IMR-90 (cell line): ENCODE measurements around the gene DOK6. TPM values are rescaled to one million over a fixed set of nuclear protein-coding genes. Genes with fewer than 3 reads are reported as not detected.

Experiments
- ATAC-seq: fragments of 200-7000 bp; cut with Tn5 transposase; 2 replicates; pipeline ENCODE4 v1.9.1; 2020; ENCODE audit warnings: low read depth, mild to moderate bottlenecking, moderate library complexity
- BruUV-seq: library from RNA; stranded (reverse); fragments of 400-500 nt; replicated peaks from 2 replicates; lab custom pipeline; 2021; lab: Mats Ljungman, UMichigan
- CTCF ChIA-PET: fragments of 300-600 bp; formaldehyde crosslinking; extraction: SDS; loops from one replicate; lab custom pipeline; 2021; ENCODE audit warnings: antibody characterized with exemption; lab: Yijun Ruan, JAX
- POLR2A ChIA-PET: fragments of 300-600 bp; sonication (Branson Sonifier 250); formaldehyde crosslinking; loops from one replicate; lab custom pipeline; 2022; ENCODE audit warnings: antibody characterized with exemption; ENCODE audit not compliant: unreplicated experiment; lab: Charles Lee
- DNase-seq: peaks from one replicate; pipeline ENCODE4 v3.0.0; 2013
- H2AFZ ChIP-seq: replicated peaks from 2 replicates; pipeline ENCODE3; 2013; ENCODE audit warnings: low read length, mild to moderate bottlenecking; ENCODE audit not compliant: poor library complexity
- H2AK5ac ChIP-seq: 2 replicates; pipeline ENCODE4 v1.6.1; 2013; ENCODE audit warnings: low read depth, low read length, inconsistent platforms
- H2AK9ac ChIP-seq: replicated peaks from 2 replicates; pipeline ENCODE3; 2013; ENCODE audit warnings: mild to moderate bottlenecking, low read depth, low read length, moderate library complexity; ENCODE audit not compliant: poor library complexity
- H2BK120ac ChIP-seq: 2 replicates; pipeline ENCODE4 v1.6.1; 2013; ENCODE audit warnings: low read depth, low read length, inconsistent platforms
- H2BK15ac ChIP-seq: 3 replicates; pipeline ENCODE4 v1.6.1; 2013; ENCODE audit warnings: low read depth, low read length, inconsistent platforms
- H2BK20ac ChIP-seq: 2 replicates; pipeline ENCODE4 v1.6.1; 2013; ENCODE audit warnings: low read depth, mild to moderate bottlenecking, inconsistent platforms, low read length, moderate library complexity
- H2BK5ac ChIP-seq: 2 replicates; pipeline ENCODE4 v1.6.1; 2013; ENCODE audit warnings: mild to moderate bottlenecking, low read depth, low read length, inconsistent platforms; ENCODE audit not compliant: poor library complexity, severe bottlenecking
- H3K14ac ChIP-seq: replicated peaks from 2 replicates; pipeline ENCODE4 v1.6.1; 2013; ENCODE audit warnings: low read depth, low read length, inconsistent platforms
- H3K18ac ChIP-seq: 2 replicates; pipeline ENCODE4 v1.6.1; 2013; ENCODE audit warnings: low read depth, low read length, control low read depth
- H3K23ac ChIP-seq: 2 replicates; pipeline ENCODE4 v1.6.1; 2013; ENCODE audit warnings: low read depth, low read length, inconsistent platforms
- H3K27ac ChIP-seq: 2 replicates; pipeline ENCODE4 v1.5.1; 2013; ENCODE audit warnings: mild to moderate bottlenecking, control low read depth, low read length; ENCODE audit not compliant: insufficient read depth
- H3K27me3 ChIP-seq: 2 replicates; pipeline ENCODE4 v1.6.1; 2013; ENCODE audit warnings: low read length; ENCODE audit not compliant: control insufficient read depth, insufficient read depth
- H3K36me3 ChIP-seq: 2 replicates; pipeline ENCODE4 v1.6.1; 2013; ENCODE audit warnings: low read length, mixed read lengths; ENCODE audit not compliant: control insufficient read depth, insufficient read depth
- H3K4ac ChIP-seq: 2 replicates; pipeline ENCODE4 v1.6.1; 2013; ENCODE audit warnings: low read depth, low read length, inconsistent platforms
- H3K4me1 ChIP-seq: 2 replicates; pipeline ENCODE4 v1.6.1; 2013; ENCODE audit warnings: low read length, mixed read lengths; ENCODE audit not compliant: control insufficient read depth, insufficient read depth
- H3K4me2 ChIP-seq: 2 replicates; pipeline ENCODE4 v1.6.1; 2013; ENCODE audit warnings: low read depth, mild to moderate bottlenecking, control low read depth, low read length, moderate library complexity
- H3K4me3 ChIP-seq: 2 replicates; pipeline ENCODE4 v1.5.1; 2013; ENCODE audit warnings: low read depth, mild to moderate bottlenecking, control low read depth, low read length, moderate library complexity; ENCODE audit not compliant: insufficient read depth
- H3K56ac ChIP-seq: 2 replicates; pipeline ENCODE4 v1.6.1; 2013; ENCODE audit warnings: low read length, inconsistent platforms; ENCODE audit not compliant: insufficient read depth; ENCODE audit errors: extremely low read depth
- H3K79me1 ChIP-seq, 2 experiments: 2 replicates each; pipeline ENCODE4 v1.6.1; 2013; ENCODE audit warnings: low read length in 2 of 2, inconsistent platforms in 1 of 2, low read depth in 1 of 2
- H3K9ac ChIP-seq: 2 replicates; pipeline ENCODE4 v1.6.1; 2013; ENCODE audit warnings: low read depth, low read length, control low read depth
- H3K9me1 ChIP-seq: 2 replicates; pipeline ENCODE4 v1.6.1; 2013; ENCODE audit warnings: low read length, inconsistent platforms; ENCODE audit not compliant: insufficient read depth
- H3K9me3 ChIP-seq: 2 replicates; pipeline ENCODE4 v1.6.1; 2013; ENCODE audit warnings: low read length; ENCODE audit not compliant: control insufficient read depth, insufficient read depth
- H4K20me1 ChIP-seq: 2 replicates; pipeline ENCODE4 v1.6.1; 2013; ENCODE audit warnings: low read length, inconsistent platforms; ENCODE audit not compliant: insufficient read depth
- H4K5ac ChIP-seq: 2 replicates; pipeline ENCODE4 v1.6.1; 2013; ENCODE audit warnings: mild to moderate bottlenecking, low read depth, low read length, control low read depth
- H4K8ac ChIP-seq, 2 experiments: 2 replicates each; pipeline ENCODE4 v1.6.1; 2013; ENCODE audit warnings: low read depth in 2 of 2, low read length in 2 of 2, control low read depth in 1 of 2, inconsistent platforms in 1 of 2
- H4K91ac ChIP-seq: 2 replicates; pipeline ENCODE4 v1.6.1; 2013; ENCODE audit warnings: low read depth, low read length, inconsistent platforms; ENCODE audit not compliant: insufficient read depth
- CEBPB ChIP-seq: IDR thresholded peaks from 2 replicates; pipeline ENCODE4 v1.6.1; 2012; ENCODE audit warnings: low read depth, low read length, improper control_type of control experiment
- MAZ ChIP-seq: IDR thresholded peaks from 2 replicates; pipeline ENCODE4 v1.6.1; 2012; ENCODE audit warnings: low read depth, mild to moderate bottlenecking, low read length, improper control_type of control experiment, moderate library complexity, borderline replicate concordance
- NFE2L2 ChIP-seq: fragments of 150-350 bp; IDR thresholded peaks from 2 replicates; pipeline ENCODE4 v1.6.1; 2016; ENCODE audit warnings: low read depth, mild to moderate bottlenecking, low read length
- RAD21 ChIP-seq: IDR thresholded peaks from 2 replicates; pipeline ENCODE4 v1.6.1; 2012; ENCODE audit warnings: low read length, improper control_type of control experiment
- RFX5 ChIP-seq: IDR thresholded peaks from 2 replicates; pipeline ENCODE4 v1.8.0; 2012; ENCODE audit warnings: low read depth, mild to moderate bottlenecking, low read length, moderate library complexity
- USF2 ChIP-seq: fragments of 150-350 bp; IDR thresholded peaks from 2 replicates; pipeline ENCODE4 v1.6.1; 2017; ENCODE audit warnings: mild to moderate bottlenecking, antibody characterized with exemption, low read length, low read depth
- WGBS, 2 experiments: methylation state at CpG; one replicate each; pipeline versions ENCODE4 v1.1.5 to v1.1.7; 2013; ENCODE audit warnings: missing lambda C conversion rate in 2 of 2; ENCODE audit not compliant: insufficient read length in 1 of 2; ENCODE audit errors: extremely low coverage in 2 of 2; 5-methylcytosine and 5-hydroxymethylcytosine counted together
- dilution Hi-C: fragments of 300-500 bp; cut with HindIII; formaldehyde crosslinking; loops from one replicate; pipeline ENCODE4 v1.14.3; 2018; ENCODE audit warnings: low sequenced_read_pairs; ENCODE audit not compliant: unreplicated experiment
- in situ Hi-C: fragments of 300-500 bp; cut with MboI; formaldehyde crosslinking; loops from 3 replicates; pipeline ENCODE4 v1.14.3; 2019; ENCODE audit warnings: low sequenced_read_pairs, inconsistent platforms, mixed read lengths
- intact Hi-C: fragments of 100-400 bp; cut with micrococcal nuclease; formaldehyde crosslinking; loops from 2 replicates; pipeline ENCODE4 v1.10.0; 2022
- polyA plus RNA-seq, 3 experiments: library from polyadenylated mRNA; depleted of rRNA; stranded (reverse); fragments of >200 nt; gene quantifications; 2 replicates each; pipeline ENCODE4 v1.2.3, GENCODE V29; 2012; ENCODE audit warnings: low replicate concordance in 1 of 3
- total RNA-seq: library from RNA; depleted of rRNA; stranded (reverse); fragments of >200 nt; gene quantifications from 2 replicates; pipeline ENCODE4 v1.2.3, GENCODE V29; 2012

The DOK6 gene
- total and polyA plus RNA-seq, 2 of the 4 experiments (the other 2 are of a cell fraction), result 1.9 to 2.7 TPM

- no CpG with 5 or more reads among the region's 2 CpGs for WGBS, 2 experiments
- Histone ChIP-seq H3K4me2 (no peak overlapping the region), H2BK120ac (no peak overlapping the region), H3K9me3 (no peaks in the 10 kb centered on the region), H2BK20ac (no peak overlapping the region), H3K9me1 (no peaks in the 10 kb centered on the region), H2AK9ac (no peak overlapping the region), H2AFZ (no peak overlapping the region), H3K18ac (no peak overlapping the region), H3K14ac (no peak overlapping the region; the same call in 1 of the 2 replicates), H2BK5ac (no peak overlapping the region), H3K23ac (no peak overlapping the region), H4K91ac (no peak overlapping the region), H3K36me3 (no peaks in the 10 kb centered on the region), H2BK15ac (no peak overlapping the region), H3K79me1 (no peaks in the 10 kb centered on the region), H3K9ac (no peak overlapping the region), H4K20me1 (no peaks in the 10 kb centered on the region), H3K27me3 (no peaks in the 10 kb centered on the region), H3K27ac (no peak overlapping the region), H3K4me3 (no peak overlapping the region), H3K4ac (no peak overlapping the region), H4K8ac (no peak overlapping the region), H4K5ac (no peak overlapping the region), H2AK5ac (no peak overlapping the region), H3K4me1 (no peaks in the 10 kb centered on the region), H3K56ac (no peak overlapping the region)
- intact Hi-C loops (no loop called here), dilution Hi-C loops (no loop called here), in situ Hi-C loops (no loop called here)
- no TSS peak for BruUV-seq
- POLR2A ChIA-PET, result no interaction called here
- TF ChIP-seq RAD21 (no peak), MAZ (no peak), USF2 (no peak), NFE2L2 (no peak), CEBPB (0 out of 2 replicates have a peak, but pooled peaks have one; percentile 4), RFX5 (no peak)
- DNase-seq (no peak), ATAC-seq (no peak)
- CTCF ChIA-PET, result interaction anchor here (0.5 kb wide), 1 partner anchor 41 kb away, joined by 3 read pairs; no protein-coding TSS in a partner anchor
Observed at GRCh38 chr18:69649684-69650083, 249.0 kb downstream of the DOK6 start.
